GM13976 (cell line): ENCODE data around the gene HS6ST2.

Experiments
- DNase-seq: peaks from one replicate; pipeline ENCODE4 v3.0.0; 2012; ENCODE audit warnings: low spot score
- in situ Hi-C: fragments of 300-500 bp; cut with MboI; formaldehyde crosslinking; loops from one replicate; pipeline ENCODE4 v1.12.0; 2022; ENCODE audit warnings: low sequenced_read_pairs, mixed read lengths, inconsistent platforms; ENCODE audit not compliant: unreplicated experiment
- TF ChIP-seq, protein P1 (sequence below): IDR thresholded peaks from 2 replicates; pipeline ENCODE4 v1.5.1; 2012; ENCODE audit warnings: borderline replicate concordance, mild to moderate bottlenecking; ENCODE audit not compliant: insufficient read depth; ENCODE audit errors: extremely low read depth, missing control alignments, control extremely low read depth

HS6ST2 gene

DNA sequence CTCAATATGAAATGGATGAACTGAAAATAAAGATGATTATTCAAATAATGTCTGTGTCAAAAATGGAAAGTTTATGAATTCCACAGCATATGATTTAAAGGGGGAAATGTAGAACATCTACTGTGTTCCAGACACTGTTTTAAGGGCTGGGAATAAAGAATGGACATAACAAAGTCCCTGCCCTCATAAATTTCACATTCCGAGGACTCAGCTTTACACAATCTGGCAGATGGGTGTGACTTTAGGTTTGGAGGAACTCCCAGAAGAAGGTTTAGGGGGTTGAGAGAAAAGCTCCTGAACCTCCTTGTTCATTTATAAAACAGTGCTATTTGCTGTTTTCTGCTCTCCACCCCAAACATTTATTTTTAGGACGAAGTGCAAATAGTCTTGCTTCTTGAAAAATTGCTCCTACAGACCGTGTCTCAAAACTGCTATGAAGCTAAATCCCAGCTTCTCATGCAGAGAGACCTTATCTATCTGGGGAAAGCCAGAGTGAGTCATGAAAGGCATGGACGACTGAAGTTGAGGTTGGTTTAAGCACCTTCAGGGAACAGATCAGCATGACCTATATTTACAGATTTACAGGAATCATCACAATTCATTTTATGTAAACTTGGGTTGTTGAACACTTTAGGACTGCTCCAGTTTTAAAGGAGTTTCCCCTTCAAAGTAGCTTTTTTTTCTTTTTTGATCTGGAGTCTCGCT is 184.3 kb downstream of the HS6ST2 start:
- in situ Hi-C loops: no loop called here
- TF ChIP-seq, protein P1, sequence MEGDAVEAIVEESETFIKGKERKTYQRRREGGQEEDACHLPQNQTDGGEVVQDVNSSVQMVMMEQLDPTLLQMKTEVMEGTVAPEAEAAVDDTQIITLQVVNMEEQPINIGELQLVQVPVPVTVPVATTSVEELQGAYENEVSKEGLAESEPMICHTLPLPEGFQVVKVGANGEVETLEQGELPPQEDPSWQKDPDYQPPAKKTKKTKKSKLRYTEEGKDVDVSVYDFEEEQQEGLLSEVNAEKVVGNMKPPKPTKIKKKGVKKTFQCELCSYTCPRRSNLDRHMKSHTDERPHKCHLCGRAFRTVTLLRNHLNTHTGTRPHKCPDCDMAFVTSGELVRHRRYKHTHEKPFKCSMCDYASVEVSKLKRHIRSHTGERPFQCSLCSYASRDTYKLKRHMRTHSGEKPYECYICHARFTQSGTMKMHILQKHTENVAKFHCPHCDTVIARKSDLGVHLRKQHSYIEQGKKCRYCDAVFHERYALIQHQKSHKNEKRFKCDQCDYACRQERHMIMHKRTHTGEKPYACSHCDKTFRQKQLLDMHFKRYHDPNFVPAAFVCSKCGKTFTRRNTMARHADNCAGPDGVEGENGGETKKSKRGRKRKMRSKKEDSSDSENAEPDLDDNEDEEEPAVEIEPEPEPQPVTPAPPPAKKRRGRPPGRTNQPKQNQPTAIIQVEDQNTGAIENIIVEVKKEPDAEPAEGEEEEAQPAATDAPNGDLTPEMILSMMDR: no peak
- DNase-seq: no peak

DNA sequence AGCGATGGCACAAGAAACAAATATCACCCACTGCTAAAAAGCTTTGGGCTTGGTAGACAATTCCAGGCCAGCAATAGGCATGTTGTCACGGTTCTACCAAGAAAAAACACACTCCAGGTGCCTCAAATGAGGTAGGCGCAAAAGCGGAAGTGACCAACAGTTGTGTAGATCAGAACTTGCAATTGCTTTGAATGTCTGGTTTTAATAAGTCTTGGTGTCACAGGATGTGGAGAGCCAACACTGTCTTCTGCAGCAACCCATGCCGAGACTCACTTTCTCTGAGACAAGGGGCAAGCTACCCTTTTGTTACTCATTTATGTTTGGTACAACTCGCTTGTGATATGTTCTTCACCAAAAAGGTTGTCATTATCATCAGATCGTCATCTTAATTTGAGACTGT is 188.8 kb downstream of the HS6ST2 start:
- DNase-seq: no peak
- TF ChIP-seq, protein P1: no peak
- in situ Hi-C loops: no loop called here

DNA sequence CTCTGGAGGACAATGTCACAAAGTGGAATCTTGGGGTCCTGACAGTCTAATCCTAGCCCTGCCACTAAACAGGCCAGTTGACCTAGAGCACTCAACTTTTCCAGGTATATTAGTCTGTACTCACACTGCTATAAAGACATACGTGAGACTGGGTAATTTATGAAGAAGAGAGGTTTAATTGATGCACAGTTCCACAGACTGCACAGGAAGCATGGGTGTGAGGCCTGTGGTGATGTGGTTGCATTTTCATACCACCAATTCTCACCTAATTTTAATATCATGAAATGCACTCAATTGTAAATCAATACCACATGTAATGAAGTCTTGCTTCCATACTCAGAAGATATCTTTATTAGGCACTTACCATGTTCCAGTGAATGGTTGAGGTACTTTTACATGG is 192.0 kb downstream of the HS6ST2 start:
- no peak for DNase-seq
- TF ChIP-seq, protein P1: no peak
- in situ Hi-C loops: no loop called here

DNA sequence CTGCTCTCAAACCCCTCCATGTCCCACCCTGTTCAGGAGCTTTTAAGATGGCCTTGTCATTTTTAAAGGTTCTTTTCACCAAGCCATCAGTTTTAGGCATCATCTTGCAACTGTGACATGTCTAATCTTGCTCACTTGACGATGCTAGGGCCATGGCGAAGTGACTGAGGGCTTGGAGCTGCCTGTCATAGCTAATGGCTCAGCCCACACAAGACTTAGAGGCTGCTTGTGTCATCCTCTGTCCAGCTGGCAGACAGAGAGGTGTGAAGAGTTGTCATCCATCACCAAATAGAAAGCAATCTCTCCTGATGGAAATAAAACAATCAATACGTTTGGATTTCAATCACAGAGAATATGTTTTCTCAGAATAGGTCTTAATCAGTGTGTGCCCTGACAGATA is 194.9 kb downstream of the HS6ST2 start:
- in situ Hi-C loops: no loop called here
- DNase-seq: no peak
- TF ChIP-seq, protein P1: no peak

- in situ Hi-C loops: no loop called here
- TF ChIP-seq, protein P1: no peak
These were observed 199.7 kb downstream of the HS6ST2 start for GRCh38 chrX:132758759-132759158.

DNA sequence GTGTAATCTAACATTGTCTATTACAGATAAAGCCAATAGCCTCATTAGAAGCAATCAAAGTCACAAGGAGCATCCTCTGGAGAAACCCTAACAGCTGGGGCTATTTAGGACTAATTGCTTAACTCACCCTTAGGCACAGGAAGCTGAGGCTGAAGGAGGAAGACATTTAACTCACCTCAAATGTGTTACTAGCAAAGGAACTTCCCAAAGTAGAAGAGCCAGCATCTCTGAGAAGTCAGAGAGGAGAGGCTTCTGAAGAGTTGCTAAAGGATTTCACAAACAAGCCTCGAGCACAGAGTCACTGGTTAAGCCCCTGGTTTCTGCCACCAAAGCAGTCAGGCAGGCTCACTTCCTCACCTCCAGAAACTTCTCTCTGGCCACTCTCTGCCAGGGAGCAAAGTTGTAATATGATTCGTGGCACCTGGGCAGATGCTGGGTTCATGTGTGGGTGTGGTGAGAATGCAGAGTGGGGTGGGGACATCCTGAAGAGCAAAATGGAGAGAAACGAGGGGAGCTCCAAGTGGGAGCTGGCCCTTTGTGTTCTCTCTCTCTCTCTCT is 201.3 kb downstream of the HS6ST2 start:
- TF ChIP-seq, protein P1: no peak
- in situ Hi-C loops: no loop called here
- DNase-seq: no peak

More at GRCh38 chrX:132758759-132759158, 199.7 kb downstream of the HS6ST2 start:
- no peak for DNase-seq
